Stimulated activated CD8-positive, alpha-beta memory T cell treated with anti-CD3 and anti-CD28 coated beads, Interleukin-15, amount 100 ng/mL, for 48 hours (primary cell): ENCODE measurements around the gene ESR2.

Experiments used
- DNase-seq, 2 donors: peaks; one replicate each; pipeline ENCODE4 v3.0.0-alpha.2; 2020; ENCODE audit warnings: low read depth in 2 of 2

ESR2 gene

DNA sequence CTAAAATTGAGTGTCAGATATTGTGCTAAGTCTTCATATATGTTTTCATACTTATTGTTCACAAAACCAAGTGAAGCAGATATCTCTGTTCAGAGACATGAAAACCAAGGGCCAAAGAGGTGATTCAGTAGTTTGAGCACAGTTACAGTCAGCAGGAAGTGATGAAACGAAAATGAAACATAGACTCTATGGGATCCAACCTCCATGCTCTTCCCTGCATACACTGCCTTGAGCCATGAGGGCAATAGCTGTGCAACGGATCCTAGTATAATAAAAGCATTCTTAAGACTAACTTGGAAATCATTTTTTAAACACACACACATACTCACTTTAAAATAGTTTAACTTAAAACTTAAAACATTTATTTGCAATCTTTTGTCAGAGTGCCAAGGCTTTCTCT, 27.9 kb downstream of the ESR2 start:
- no peak for DNase-seq

- DNase-seq = no peak
Measured at GRCh38 chr14:64265222-64265621, 28.9 kb downstream of the ESR2 start.

GRCh38 chr14:64260418-64260817, 33.8 kb downstream of the ESR2 start:
- no peak for DNase-seq

- no peak for DNase-seq
Measured at GRCh38 chr14:64255756-64256155, 38.4 kb downstream of the ESR2 start.

- DNase-seq = no peak
Measured at GRCh38 chr14:64253672-64254071, 40.5 kb downstream of the ESR2 start.

GRCh38 chr14:64249363-64249762, 44.8 kb downstream of the ESR2 start:
- no peak for DNase-seq

GRCh38 chr14:64248689-64249088, 45.5 kb downstream of the ESR2 start:
- no peak for DNase-seq

DNA sequence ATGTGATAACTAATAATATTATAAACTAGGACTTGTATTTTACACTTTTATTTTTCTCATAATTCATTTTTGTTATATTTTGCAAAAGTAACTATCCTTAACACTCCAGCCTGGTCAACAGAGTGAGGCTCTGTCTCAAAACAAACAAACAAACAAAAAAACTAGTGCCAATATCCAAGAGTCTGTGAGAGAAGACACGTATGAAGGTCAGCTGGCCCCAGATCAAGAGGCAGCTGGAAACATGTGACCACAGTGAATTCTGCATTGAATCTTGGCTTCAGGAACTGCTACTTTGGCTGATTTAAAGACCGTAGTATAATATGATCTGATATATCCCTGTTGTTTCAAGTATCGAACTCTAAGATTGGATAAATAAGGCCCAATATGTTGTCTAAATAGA, 47.0 kb downstream of the ESR2 start:
- DNase-seq = no peak

GRCh38 chr14:64246688-64247087, 47.5 kb downstream of the ESR2 start:
- DNase-seq = no peak

DNA sequence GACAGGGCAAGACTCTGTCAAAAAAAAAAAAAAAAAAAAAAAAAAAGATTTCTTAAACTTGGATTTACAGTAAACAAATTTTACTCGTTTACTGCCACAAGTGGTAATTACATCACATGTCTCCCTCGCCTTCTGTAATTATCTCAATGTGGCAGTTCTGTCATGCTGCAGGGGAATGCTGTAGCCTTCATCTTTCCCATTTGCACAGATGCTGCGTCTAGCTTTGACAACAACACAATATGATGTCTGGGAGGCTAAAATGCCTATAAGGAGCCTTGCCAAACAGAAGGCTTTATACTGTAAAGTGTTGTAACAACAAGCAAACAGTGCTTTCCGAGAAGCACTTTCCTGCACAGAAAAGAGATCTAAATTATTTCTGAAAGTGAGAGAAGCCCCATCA, 48.7 kb downstream of the ESR2 start:
- DNase-seq = no peak

DNA sequence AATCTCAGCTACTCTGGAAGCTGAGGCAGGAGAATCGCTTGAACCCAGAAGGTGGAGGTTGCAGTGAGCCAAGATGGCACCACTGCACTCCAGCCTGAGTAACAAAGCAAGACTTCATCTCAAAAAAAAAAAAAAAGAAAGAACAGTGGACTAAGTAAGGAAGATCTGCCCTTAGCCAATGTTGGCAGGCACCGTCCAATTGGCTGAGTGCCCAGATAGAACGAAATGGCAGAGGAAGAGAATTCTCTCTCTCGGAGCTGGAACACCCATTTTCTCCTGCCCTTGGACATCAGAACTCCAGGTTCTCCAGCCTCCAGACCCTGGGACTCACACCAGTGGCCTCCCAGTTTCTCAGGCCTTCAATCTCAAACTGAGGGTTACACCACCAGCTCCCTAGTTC, 49.9 kb downstream of the ESR2 start:
- DNase-seq = no peak

GRCh38 chr14:64238631-64239030, 55.5 kb downstream of the ESR2 start:
- no peak for DNase-seq

GRCh38 chr14:64238049-64238448, 56.1 kb downstream of the ESR2 start:
- DNase-seq = no peak

- DNase-seq = no peak
Measured at GRCh38 chr14:64235652-64236640, 58.2 kb downstream of the ESR2 start.

DNA sequence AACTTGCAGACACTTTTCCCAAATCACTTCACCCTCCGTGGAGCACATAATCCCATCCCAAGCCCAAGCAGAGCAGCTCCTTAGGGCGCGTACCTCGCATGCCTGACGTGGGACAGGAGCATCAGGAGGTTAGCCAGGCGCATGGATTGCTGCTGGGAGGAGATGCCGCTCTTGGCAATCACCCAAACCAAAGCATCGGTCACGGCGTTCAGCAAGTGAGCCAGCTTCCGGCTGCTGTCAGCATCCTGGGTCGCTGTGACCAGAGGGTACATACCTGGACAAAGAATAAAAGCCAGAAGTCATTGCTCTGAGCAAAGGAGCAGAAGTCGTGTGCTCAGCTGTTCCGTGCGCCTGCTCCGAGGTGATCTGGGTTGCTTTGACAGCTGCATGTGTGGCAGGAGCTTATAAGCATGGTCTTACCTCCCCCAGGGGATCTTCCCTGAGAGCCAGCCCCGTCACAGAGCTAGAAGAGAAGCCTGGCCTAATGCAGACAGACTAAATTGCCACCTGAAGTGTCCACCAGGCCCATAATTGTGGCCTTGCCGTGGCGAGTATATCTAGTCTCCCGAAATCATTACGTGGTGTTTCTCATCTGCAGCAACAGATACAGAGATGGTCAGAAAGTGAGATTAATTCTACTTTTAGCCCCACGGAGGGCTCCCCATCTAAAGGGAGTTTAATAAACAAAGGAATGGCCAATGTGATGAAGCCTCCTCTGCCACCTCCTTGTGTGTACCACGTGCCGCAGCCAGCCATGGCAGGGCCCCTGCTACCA, 59.1 kb downstream of the ESR2 start:
- no peak for DNase-seq

- DNase-seq = no peak
Measured at GRCh38 chr14:64233531-64234190, 60.5 kb downstream of the ESR2 start.

DNA sequence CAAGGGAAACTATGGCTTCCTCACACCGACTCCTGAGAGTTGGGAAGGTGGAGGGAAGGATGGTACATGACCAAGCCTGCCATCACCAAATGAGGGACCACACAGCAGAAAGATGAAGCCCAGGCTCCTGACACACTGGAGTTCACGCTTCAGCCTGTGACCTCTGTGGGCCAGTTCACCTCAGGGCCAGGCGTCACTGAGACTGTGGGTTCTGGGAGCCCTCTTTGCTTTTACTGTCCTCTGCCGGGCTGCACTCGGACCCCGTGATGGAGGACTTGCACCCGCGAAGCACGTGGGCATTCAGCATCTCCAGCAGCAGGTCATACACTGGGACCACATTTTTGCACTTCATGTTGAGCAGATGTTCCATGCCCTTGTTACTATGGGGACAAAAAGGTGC, 61.2 kb downstream of the ESR2 start:
- no peak for DNase-seq

DNA sequence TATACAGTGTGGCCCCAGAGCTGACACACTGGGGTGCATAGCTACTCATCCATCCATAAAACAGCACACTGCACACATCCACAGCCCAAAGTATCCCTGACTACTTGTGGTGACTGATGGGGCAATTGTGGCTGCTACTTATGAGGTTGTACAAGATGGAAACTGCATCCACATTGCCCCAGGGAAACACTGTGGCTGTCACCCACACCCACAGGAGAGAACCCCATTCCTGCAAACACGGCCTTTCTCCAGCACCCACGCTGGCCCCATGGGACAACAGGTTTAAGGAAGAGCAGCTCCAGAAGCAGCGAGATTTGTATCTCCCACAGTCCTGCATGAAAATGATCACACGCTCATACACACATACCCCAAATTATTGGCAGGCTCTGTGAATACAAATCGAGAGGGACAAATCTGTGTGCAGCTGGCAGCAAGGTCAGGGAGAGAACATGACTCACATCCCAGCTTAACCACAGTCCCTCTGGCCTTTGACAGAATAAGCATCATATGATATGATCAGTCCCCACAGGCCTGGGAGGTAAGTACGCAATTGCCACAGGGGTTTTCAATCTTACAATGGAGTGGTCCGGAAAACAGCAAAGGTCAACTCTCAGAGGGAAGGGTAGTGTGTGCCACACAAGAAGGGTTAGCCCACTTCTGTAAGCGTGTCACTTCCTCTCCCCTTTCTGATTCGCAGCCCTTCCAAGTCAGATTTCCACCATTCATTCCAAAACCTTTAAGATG, 61.9 kb downstream of the ESR2 start:
- DNase-seq = peak; percentile 46 to 61

DNA sequence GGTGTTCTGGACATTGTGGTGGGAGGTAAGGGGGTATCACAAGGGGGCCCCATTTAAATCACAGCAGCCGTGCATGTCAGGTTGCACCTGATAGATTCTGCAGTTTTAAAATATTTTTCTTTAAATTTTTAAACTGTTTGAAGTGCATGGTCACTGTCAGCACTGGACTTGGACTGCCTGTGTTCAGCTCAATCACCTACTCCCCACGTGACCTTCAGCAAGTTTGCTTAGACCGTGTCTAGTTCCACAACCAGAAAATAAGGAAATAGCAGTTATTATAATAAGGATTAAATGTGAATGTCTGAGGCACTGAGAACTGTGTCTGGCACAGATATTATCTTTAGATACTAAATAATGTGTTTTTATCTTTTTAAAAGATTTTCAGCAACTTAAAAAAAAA, 64.7 kb downstream of the ESR2 start:
- no peak for DNase-seq

GRCh38 chr14:64227856-64228255, 66.3 kb downstream of the ESR2 start:
- DNase-seq = no peak

GRCh38 chr14:64225151-64225757, 68.9 kb downstream of the ESR2 start:
- DNase-seq = no peak
